Trophoblast cell (in vitro differentiated cells and primary cell): Measurements from ENCODE around the gene WNT9A.

ENCODE experiments used
- DNase-seq, 2 donors: peaks; one replicate each; pipeline ENCODE4 v3.0.0-alpha.2; 2016
- H2AFZ ChIP-seq: 2 replicates; pipeline ENCODE4 v1.6.1; 2013; ENCODE audit warnings: low read length, moderate library complexity, mild to moderate bottlenecking; ENCODE audit not compliant: insufficient read depth, poor library complexity
- H2AK5ac ChIP-seq: 2 replicates; pipeline ENCODE4 v1.6.1; 2013; ENCODE audit warnings: mild to moderate bottlenecking, low read length
- H2BK120ac ChIP-seq: 2 replicates; pipeline ENCODE4 v1.6.1; 2013; ENCODE audit warnings: low read length, mild to moderate bottlenecking, moderate library complexity; ENCODE audit not compliant: insufficient read depth, poor library complexity
- H2BK12ac ChIP-seq: 2 replicates; pipeline ENCODE4 v1.6.1; 2013; ENCODE audit warnings: mild to moderate bottlenecking, low read length, moderate library complexity
- H2BK5ac ChIP-seq: 2 replicates; pipeline ENCODE4 v1.6.1; 2013; ENCODE audit warnings: low read length, low read depth, moderate library complexity, mild to moderate bottlenecking; ENCODE audit not compliant: poor library complexity
- H3K14ac ChIP-seq: 2 replicates; pipeline ENCODE4 v1.6.1; 2013; ENCODE audit warnings: mild to moderate bottlenecking, low read length
- H3K18ac ChIP-seq: 2 replicates; pipeline ENCODE4 v1.6.1; 2013; ENCODE audit warnings: mild to moderate bottlenecking, low read length
- H3K23ac ChIP-seq: 2 replicates; pipeline ENCODE4 v1.6.1; 2013; ENCODE audit warnings: low read length
- H3K27ac ChIP-seq: 2 replicates; pipeline ENCODE4 v1.5.1; 2013; ENCODE audit warnings: low read depth, mild to moderate bottlenecking, inconsistent platforms, low read length, moderate library complexity
- H3K27me3 ChIP-seq: 2 replicates; pipeline ENCODE4 v1.6.1; 2013; ENCODE audit warnings: inconsistent platforms, mild to moderate bottlenecking, low read length, moderate library complexity; ENCODE audit not compliant: insufficient read depth
- H3K36me3 ChIP-seq, 2 experiments: 1 replicate in 1 of 2; 2 replicates in 1 of 2; pipeline ENCODE4 v1.6.1; 2013; ENCODE audit warnings: low read length in 2 of 2, mild to moderate bottlenecking in 2 of 2, moderate library complexity in 1 of 2; ENCODE audit not compliant: insufficient read depth in 2 of 2, control insufficient read depth in 1 of 2
- H3K4ac ChIP-seq: 2 replicates; pipeline ENCODE4 v1.6.1; 2013; ENCODE audit warnings: low read depth, mild to moderate bottlenecking, low read length, moderate library complexity
- H3K4me1 ChIP-seq, 2 experiments: 1 replicate in 1 of 2; 2 replicates in 1 of 2; pipeline ENCODE4 v1.6.1; 2013; ENCODE audit warnings: low read length in 2 of 2, mild to moderate bottlenecking in 2 of 2, moderate library complexity in 1 of 2; ENCODE audit not compliant: insufficient read depth in 2 of 2, control insufficient read depth in 1 of 2
- H3K4me2 ChIP-seq: 2 replicates; pipeline ENCODE4 v1.6.1; 2013; ENCODE audit warnings: inconsistent platforms, mild to moderate bottlenecking, low read length, moderate library complexity
- H3K4me3 ChIP-seq: 2 replicates; pipeline ENCODE4 v1.5.1; 2013; ENCODE audit warnings: mild to moderate bottlenecking, low read depth, low read length, inconsistent platforms
- H3K79me1 ChIP-seq: one replicate; pipeline ENCODE4 v1.6.1; 2013; ENCODE audit warnings: low read length
- H3K79me2 ChIP-seq: 2 replicates; pipeline ENCODE4 v1.6.1; 2013; ENCODE audit warnings: low read length, mild to moderate bottlenecking; ENCODE audit not compliant: control insufficient read depth, insufficient read depth, poor library complexity
- H3K9ac ChIP-seq: 2 replicates; pipeline ENCODE4 v1.6.1; 2013; ENCODE audit warnings: mild to moderate bottlenecking, low read length
- H3K9me3 ChIP-seq: 2 replicates; pipeline ENCODE4 v1.6.1; 2013; ENCODE audit warnings: low read depth, mild to moderate bottlenecking, control low read depth, inconsistent platforms, low read length; ENCODE audit not compliant: insufficient read depth
- H4K12ac ChIP-seq: 2 replicates; pipeline ENCODE4 v1.6.1; 2013; ENCODE audit warnings: low read depth, mild to moderate bottlenecking, low read length, moderate library complexity
- H4K8ac ChIP-seq: 2 replicates; pipeline ENCODE4 v1.6.1; 2013; ENCODE audit warnings: low read depth, mild to moderate bottlenecking, low read length, moderate library complexity
- H4K91ac ChIP-seq: one replicate; pipeline ENCODE4 v1.6.1; 2013; ENCODE audit warnings: low read depth, mild to moderate bottlenecking, low read length, moderate library complexity
- WGBS: extraction: QIAGEN DNeasy Blood & Tissue Kit; methylation state at CpG from one replicate; pipeline ENCODE4 v1.1.7; 2013; ENCODE audit warnings: missing lambda C conversion rate; ENCODE audit not compliant: insufficient read length, insufficient coverage; ENCODE audit errors: extremely low coverage; 5-methylcytosine and 5-hydroxymethylcytosine counted together

WNT9A gene

GRCh38 chr1:227897704-227898438 is 49.9 kb downstream of the WNT9A start:
- Histone ChIP-seq H4K8ac (no peak overlapping the region), H3K4me2 (no peak overlapping the region), H3K4me3 (no peak overlapping the region), H2BK5ac (no peak overlapping the region), H3K4ac (no peak overlapping the region), H3K23ac (no peak overlapping the region), H3K18ac (no peak overlapping the region), H2AFZ (no peak overlapping the region), H2AK5ac (peak overlapping the region; percentile 13), H2BK120ac (no peak overlapping the region), H3K79me2 (peaks cover 11% of the 10 kb centered on the region), H4K12ac (no peak overlapping the region), H3K36me3 (no peaks in the 10 kb centered on the region), H3K9me3 (peaks cover 2% of the 10 kb centered on the region), H4K91ac (no peak overlapping the region), H3K27me3 (no peaks in the 10 kb centered on the region), H2BK12ac (no peak overlapping the region), H3K27ac (no peak overlapping the region), H3K14ac (no peak overlapping the region), H3K79me1 (peaks cover 53% of the 10 kb centered on the region), H3K9ac (no peak overlapping the region), H3K4me1 (peaks cover 48 to 52% of the 10 kb centered on the region in 2 experiments)
- no CpG with 5 or more reads among the region's 6 CpGs for WGBS
- DNase-seq = no peak

- Histone ChIP-seq H4K8ac (peak overlapping the region; percentile 69), H3K18ac (peak overlapping the region; percentile 75)
- no CpG with 5 or more reads among the region's 9 CpGs for WGBS
Observed at GRCh38 chr1:227896710-227897655, 50.7 kb downstream of the WNT9A start.

GRCh38 chr1:227895828-227896685 is 51.7 kb downstream of the WNT9A start:
- peak overlapping the region; percentile 69 for H4K8ac ChIP-seq
- H4K12ac ChIP-seq = peak overlapping the region; percentile 3
- peak overlapping the region; percentile 86 for H2BK5ac ChIP-seq
- peak overlapping the region; percentile 75 for H3K18ac ChIP-seq
- H3K27ac ChIP-seq = peak overlapping the region; percentile 84
- peak overlapping the region; percentile 74 for H3K14ac ChIP-seq
- peaks cover 8% of the 10 kb centered on the region for H3K79me2 ChIP-seq
- peaks cover 50 to 52% of the 10 kb centered on the region in 2 experiments for H3K4me1 ChIP-seq
- H3K4ac ChIP-seq = peak overlapping the region; percentile 43
- no peak overlapping the region for H3K4me3 ChIP-seq
- peak overlapping the region; percentile 54 for H2AK5ac ChIP-seq
- H3K27me3 ChIP-seq = no peaks in the 10 kb centered on the region
- no peak overlapping the region for H3K23ac ChIP-seq
- H2BK120ac ChIP-seq = peak overlapping the region; percentile 86
- peak overlapping the region; percentile 95 for H4K91ac ChIP-seq
- peaks cover 44% of the 10 kb centered on the region for H3K79me1 ChIP-seq
- peak overlapping the region; percentile 91 for H2BK12ac ChIP-seq
- H3K4me2 ChIP-seq = peak overlapping the region; percentile 7
- no peak overlapping the region for H3K9ac ChIP-seq
- H3K9me3 ChIP-seq = peaks cover 2% of the 10 kb centered on the region
- WGBS = no CpG with 5 or more reads among the region's 24 CpGs
- no peaks in the 10 kb centered on the region for H3K36me3 ChIP-seq
- H2AFZ ChIP-seq = no peak overlapping the region
- peak; percentile 93 to 94 for DNase-seq

More at GRCh38 chr1:227896710-227897655, 50.7 kb downstream of the WNT9A start:
- Histone ChIP-seq H3K27ac (peak overlapping the region; percentile 81), H2BK12ac (peak overlapping the region; percentile 91), H2BK5ac (peak overlapping the region; percentile 86), H3K9me3 (peaks cover 2% of the 10 kb centered on the region), H3K4me2 (no peak overlapping the region), H3K36me3 (no peaks in the 10 kb centered on the region), H3K27me3 (no peaks in the 10 kb centered on the region), H4K12ac (no peak overlapping the region), H2BK120ac (peak overlapping the region; percentile 86), H3K4ac (peak overlapping the region; percentile 43), H2AK5ac (peak overlapping the region; percentile 70), H3K9ac (no peak overlapping the region), H2AFZ (no peak overlapping the region), H3K23ac (no peak overlapping the region), H3K79me2 (peaks cover 8% of the 10 kb centered on the region), H4K91ac (peak overlapping the region; percentile 95), H3K4me3 (no peak overlapping the region), H3K79me1 (peaks cover 51% of the 10 kb centered on the region), H3K4me1 (peaks cover 51 to 55% of the 10 kb centered on the region in 2 experiments), H3K14ac (peak overlapping the region; percentile 74)
- DNase-seq = no peak
